Suprapubic skin (tissue), 3 donors: Measurements from ENCODE around the gene LYPD6B.

Source experiments
- CTCF ChIP-seq, 2 donors: fragments of 200-600 bp in 1 of 2; fragments of 450-650 bp in 1 of 2; sonication (generic) in 1 of 2; IDR thresholded peaks; one replicate each; pipeline ENCODE4 v1.5.1; 2016 to 2019; ENCODE audit warnings: antibody characterized with exemption in 2 of 2, mild to moderate bottlenecking in 1 of 2, moderate library complexity in 1 of 2
- POLR2A ChIP-seq, 2 donors: fragments of 450-650 bp; IDR thresholded peaks; one replicate each; pipeline ENCODE4 v1.6.1; 2017; ENCODE audit warnings: antibody characterized with exemption in 2 of 2, mild to moderate bottlenecking in 2 of 2, moderate library complexity in 2 of 2

DNA sequence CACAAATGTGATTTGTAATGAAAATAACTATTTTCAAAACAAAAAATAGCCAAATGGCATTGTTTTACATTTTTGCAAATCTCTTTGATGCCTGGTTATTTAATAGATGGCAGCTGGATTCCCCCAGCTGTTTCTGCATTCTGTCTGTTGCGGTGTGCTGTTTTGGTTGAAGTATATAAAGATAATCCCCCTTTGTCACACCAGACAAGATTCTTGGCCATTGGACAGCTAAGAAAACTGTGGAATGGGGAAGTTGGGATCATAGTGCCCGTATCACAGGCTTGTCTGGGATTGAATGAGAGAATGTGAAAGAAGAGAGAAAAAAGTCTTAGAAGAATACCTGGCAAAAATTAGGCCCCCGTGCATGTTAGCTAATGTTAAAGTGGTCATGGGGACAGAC lies 19.5 kb upstream of the LYPD6B start:
- no peak for TF ChIP-seq CTCF (IDR thresholded peaks at IDR 0.05)
- no peak for TF ChIP-seq POLR2A (IDR thresholded peaks at IDR 0.05)
